AG10803 (cell line): ENCODE measurements around the gene NCKAP5.
A peak's percentile ranks its signal among the peaks of the same experiment; 100 is the strongest.

ENCODE experiments used
- DNase-seq: peaks from one replicate; pipeline ENCODE4 v3.0.0; 2010; ENCODE audit warnings: low read depth
- H3K4me3 ChIP-seq: 2 replicates; pipeline ENCODE4 v1.5.1; 2011; ENCODE audit warnings: mild to moderate bottlenecking, low read length, control low read depth
- TF ChIP-seq, protein P1 (sequence below): conservative IDR thresholded peaks from 2 replicates; pipeline ENCODE4 v1.5.1; 2011; ENCODE audit warnings: mild to moderate bottlenecking, low read length, control low read depth, inconsistent platforms

The NCKAP5 gene

DNA sequence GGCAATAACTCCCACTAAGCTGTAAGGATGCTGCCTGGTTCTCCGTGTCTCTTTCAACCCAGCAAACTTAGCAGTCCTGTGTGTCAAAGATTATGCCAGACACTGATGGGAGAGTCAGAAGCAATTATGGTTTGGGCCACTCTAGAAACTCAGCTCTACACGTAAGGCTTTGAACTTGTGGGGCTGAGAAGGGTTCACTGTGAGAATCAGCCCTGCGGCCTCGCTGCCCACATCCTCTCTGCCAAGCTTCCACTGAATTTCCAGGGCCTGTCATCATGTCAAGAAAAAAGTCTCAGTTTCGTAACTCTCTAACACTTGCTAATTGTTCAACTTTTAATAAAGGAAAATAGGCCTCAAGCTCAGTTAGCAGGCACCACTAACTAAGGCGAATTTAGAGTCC is 589.4 kb downstream of the NCKAP5 start:
- DNase-seq: no peak
- TF ChIP-seq, protein P1, sequence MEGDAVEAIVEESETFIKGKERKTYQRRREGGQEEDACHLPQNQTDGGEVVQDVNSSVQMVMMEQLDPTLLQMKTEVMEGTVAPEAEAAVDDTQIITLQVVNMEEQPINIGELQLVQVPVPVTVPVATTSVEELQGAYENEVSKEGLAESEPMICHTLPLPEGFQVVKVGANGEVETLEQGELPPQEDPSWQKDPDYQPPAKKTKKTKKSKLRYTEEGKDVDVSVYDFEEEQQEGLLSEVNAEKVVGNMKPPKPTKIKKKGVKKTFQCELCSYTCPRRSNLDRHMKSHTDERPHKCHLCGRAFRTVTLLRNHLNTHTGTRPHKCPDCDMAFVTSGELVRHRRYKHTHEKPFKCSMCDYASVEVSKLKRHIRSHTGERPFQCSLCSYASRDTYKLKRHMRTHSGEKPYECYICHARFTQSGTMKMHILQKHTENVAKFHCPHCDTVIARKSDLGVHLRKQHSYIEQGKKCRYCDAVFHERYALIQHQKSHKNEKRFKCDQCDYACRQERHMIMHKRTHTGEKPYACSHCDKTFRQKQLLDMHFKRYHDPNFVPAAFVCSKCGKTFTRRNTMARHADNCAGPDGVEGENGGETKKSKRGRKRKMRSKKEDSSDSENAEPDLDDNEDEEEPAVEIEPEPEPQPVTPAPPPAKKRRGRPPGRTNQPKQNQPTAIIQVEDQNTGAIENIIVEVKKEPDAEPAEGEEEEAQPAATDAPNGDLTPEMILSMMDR: no peak
- H3K4me3 ChIP-seq: no peak overlapping the region

DNA sequence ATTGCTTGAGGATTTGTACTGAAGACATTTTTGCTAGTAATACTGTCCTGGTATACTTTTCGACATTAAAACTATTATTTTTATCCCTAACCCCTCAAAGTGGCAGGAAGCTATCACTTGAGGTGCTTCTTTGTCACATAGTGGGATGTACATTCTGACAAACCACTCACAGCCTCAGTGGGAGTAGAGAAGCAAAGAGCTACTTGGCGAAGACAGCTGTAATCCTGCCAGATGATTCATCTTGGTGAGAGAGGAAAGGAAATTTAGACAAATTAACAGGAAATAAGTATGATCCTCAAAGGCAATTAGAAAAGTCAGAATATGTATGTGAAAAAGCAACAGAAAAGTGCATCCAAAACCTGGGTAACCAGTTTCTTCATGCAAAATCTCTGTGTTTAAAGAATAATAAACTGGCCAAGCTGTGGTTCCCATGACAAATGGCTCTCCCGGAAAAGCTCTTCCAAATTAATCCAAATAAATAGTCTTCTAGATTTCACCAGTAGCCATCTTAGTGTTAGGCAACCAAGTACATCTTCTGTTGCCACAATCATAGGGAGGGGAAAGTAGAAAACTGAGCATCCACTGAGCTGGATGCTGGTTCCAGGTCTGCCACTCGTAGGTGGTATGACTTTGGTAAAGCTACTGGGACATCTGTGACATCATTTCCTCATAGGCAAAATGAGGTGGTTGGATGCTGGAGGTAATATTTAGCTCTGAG is 590.3 kb downstream of the NCKAP5 start:
- H3K4me3 ChIP-seq: no peak overlapping the region
- TF ChIP-seq, protein P1: no peak
- DNase-seq: peak; percentile 19

DNA sequence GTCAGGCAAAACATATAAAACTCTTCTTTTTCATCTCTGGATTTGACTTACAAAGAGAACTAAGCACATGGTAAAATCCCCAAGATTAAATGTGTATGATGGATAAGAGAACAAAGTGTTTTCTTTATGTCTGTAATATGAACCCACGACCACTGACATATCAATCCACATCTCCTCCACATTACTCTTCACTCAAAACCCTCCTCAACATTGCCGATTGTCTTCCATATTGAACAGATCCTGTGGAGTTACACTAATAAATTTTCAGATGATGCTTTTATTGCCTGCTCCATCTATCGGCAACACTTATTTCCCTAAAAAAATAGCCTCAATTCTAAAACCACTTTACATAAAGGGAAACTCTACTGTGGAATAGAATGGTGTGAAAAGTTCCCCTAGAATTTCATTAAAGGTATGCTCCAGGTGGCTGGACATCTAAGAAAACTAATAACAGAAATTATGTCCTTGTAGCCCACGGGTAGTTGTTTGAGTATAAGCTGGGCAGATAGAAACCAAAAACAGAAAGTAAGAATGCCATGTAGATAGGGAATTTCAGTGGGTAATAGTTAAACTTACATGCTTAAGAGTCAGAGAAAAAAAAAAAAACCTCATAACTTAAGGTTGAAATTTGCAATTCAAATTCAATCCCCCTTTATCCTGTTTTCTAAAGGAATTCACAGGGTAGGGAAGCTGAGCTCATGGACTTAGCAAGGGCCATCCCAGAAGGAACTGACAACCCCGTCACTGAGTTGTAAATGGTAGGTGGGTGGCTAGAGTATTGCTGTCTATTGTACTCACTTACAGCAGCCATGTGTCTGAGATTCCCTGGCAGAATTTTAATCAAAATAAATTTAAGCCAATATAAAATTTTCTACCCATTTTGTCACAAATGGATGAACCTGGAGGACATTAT is 592.8 kb downstream of the NCKAP5 start:
- DNase-seq: no peak
- TF ChIP-seq, protein P1: no peak
- H3K4me3 ChIP-seq: no peak overlapping the region

DNA sequence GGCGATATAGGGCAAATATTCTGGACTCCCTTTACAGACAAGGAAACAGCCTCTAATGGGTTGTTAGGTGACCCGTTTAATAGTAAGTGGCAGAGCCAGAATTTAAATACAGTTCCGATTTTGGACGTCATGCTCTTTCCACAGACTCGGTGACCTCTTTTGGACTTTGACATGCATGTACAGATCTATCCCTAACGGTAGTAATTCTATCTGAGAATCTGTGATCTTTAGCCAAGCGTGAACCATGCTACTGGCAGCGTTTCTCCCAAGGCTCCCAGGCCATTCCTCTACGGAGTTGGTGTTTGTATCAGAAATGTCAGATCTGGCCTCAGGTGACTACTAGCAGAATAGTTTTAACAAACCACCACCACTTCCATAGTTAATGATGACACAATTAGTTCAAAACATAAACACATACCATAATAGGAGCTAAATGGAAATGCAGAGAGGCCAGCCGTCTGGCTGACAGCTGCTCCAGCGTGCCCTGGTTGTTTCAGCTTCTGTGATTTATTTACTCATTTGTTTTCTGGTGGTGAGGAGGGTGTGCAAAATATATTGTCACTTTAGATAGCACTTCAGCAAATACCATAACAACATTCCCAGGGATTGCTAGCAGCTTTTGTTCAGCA is 593.7 kb downstream of the NCKAP5 start:
- TF ChIP-seq, protein P1: no peak
- DNase-seq: no peak
- H3K4me3 ChIP-seq: no peak overlapping the region

DNA sequence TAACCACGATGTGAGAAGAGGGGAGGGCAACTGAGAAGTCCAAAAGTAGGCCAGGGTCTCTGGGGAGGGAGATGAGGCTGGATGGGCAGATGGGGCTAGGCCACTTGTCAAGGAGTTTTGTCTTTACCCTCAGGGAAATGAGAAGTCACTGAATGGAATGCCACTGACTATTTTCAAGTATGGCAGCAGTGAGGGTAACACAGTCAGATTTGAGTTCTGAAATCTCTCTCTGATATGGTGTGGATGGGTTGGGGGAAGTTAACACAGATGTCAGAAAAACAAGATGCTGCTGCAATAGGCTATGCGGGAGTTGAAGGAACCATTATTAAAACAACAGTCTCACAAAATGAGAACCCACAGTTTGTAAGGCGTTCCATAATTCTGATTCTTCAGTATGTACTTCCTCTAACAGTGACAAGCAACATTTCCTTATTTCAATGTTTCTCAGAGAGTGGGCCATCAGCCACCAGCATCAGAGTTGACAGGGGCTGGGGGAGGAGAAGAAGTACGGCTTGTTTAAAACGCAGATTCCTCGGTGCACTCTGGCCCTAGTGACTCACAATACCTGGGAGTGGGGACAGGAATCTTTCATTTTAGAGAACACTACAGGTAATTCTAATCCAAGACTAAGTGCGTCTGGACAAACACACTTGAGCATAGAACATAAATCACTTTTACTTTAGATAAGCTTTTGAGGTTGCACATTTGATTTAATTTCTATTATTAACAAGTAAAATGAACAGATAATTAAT is 596.8 kb downstream of the NCKAP5 start:
- no peak for DNase-seq
- TF ChIP-seq, protein P1: no peak
- H3K4me3 ChIP-seq: no peak overlapping the region

DNA sequence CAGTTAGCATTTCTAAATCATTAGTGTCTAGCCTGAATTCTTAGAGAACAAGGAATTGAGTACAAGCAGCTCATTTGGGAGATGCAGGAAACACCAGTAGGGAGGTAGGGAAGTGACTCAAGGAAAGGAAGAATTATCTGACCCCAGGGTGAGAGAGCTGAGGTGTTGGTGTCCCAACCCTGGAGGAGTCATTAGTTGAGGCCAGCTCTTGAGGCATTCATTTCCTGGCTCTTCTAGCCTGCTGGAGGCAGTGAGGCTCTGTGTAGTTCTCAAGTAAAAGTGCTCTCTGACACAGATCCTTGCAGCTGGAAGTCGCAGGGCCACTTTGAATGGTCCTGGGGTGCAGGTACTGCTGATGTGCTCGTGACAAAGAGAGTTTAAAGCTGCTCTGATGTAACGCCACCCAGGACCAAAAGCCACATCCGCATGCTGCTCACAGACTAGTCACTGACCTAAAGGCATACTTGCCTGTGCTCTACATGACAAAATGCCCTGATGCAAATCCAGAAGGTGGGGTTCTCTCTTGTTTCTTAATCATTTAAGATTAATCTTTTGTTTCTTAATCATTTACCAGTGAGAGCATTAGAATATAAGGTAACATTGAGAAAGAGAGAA is 598.8 kb downstream of the NCKAP5 start:
- DNase-seq: no peak
- TF ChIP-seq, protein P1: no peak
- H3K4me3 ChIP-seq: no peak overlapping the region
